ENCODE measurements around the gene SLC41A1. TPM values are rescaled to one million over a fixed set of nuclear protein-coding genes. Genes with fewer than 3 reads are reported as not detected.

SLC41A1 gene
- total RNA-seq, 4 donors from 2014 or later = 15.7 to 20.9 (median 18.6) TPM

GRCh38 chr1:205783433-205783795 lies 29.6 kb downstream of the SLC41A1 start:
- Histone ChIP-seq H3K9me3 (no peaks in the 10 kb centered on the region), H3K4me1 (peaks cover 0 to 12% (median 0%) of the 10 kb centered on the region in 4 donors), H3K27ac (no peak overlapping the region), H3K27me3 (no peaks in the 10 kb centered on the region), H3K4me3 (no peak overlapping the region), H3K36me3 (no peaks in the 10 kb centered on the region)
- no peak for TF ChIP-seq CTCF (IDR thresholded peaks at IDR 0.05)
- no peak for TF ChIP-seq EP300 (IDR thresholded peaks at IDR 0.05)
- TF ChIP-seq POLR2A (IDR thresholded peaks at IDR 0.05) = no peak
- no peak for DNase-seq (ENCODE audit: low spot score in 2 of 2)

GRCh38 chr1:205782627-205783432 lies 30.2 kb downstream of the SLC41A1 start:
- peaks cover 0 to 12% (median 0%) of the 10 kb centered on the region in 4 donors for H3K4me1 ChIP-seq
- no peaks in the 10 kb centered on the region for H3K27me3 ChIP-seq
- 61 to 67% methylated on average over 4 of the region's 4 CpGs for WGBS, 2 donors
- TF ChIP-seq POLR2A (IDR thresholded peaks at IDR 0.05) (no peak), CTCF (IDR thresholded peaks at IDR 0.05) (no peak), EP300 (IDR thresholded peaks at IDR 0.05) (no peak)
- no peak for DNase-seq (ENCODE audit: low spot score in 2 of 2)
- H3K9me3 ChIP-seq = no peaks in the 10 kb centered on the region
- H3K36me3 ChIP-seq = no peaks in the 10 kb centered on the region
- H3K27ac ChIP-seq = no peak overlapping the region
- H3K4me3 ChIP-seq = no peak overlapping the region

DNA sequence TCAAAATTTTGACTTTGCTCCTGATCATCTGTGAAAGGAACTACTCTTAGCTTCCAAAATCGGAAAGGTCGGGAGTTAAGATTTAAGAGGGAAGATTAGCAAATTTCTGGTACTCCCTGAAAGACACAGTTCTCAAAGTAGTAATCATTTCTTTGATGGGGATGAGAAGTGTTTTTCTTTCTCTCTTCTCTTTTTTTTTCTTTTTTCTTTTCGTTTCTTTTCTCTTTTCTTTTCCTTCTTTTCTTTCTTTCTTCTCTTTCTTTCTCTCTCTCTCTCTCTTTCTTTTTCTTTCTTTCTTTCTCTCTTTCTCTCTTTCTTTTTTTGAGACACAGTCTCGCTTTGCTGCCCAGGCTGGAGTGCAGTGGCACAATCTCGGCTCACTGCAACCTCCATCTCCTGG lies 32.7 kb downstream of the SLC41A1 start:
- H3K27me3 ChIP-seq = no peaks in the 10 kb centered on the region
- H3K27ac ChIP-seq = no peak overlapping the region
- H3K4me3 ChIP-seq = no peak overlapping the region
- no peaks in the 10 kb centered on the region for H3K9me3 ChIP-seq
- WGBS, 2 donors = 81 to 91% methylated on average over 5 of the region's 5 CpGs
- no peak for DNase-seq (ENCODE audit: low spot score in 2 of 2)
- TF ChIP-seq POLR2A (IDR thresholded peaks at IDR 0.05) = no peak
- H3K4me1 ChIP-seq = peaks cover 0 to 21% (median 2%) of the 10 kb centered on the region in 4 donors
- H3K36me3 ChIP-seq = no peaks in the 10 kb centered on the region

GRCh38 chr1:205777994-205778393 lies 35.0 kb downstream of the SLC41A1 start:
- TF ChIP-seq CTCF (IDR thresholded peaks at IDR 0.05) = no peak
- DNase-seq (ENCODE audit: low spot score in 2 of 2) = no peak
- Histone ChIP-seq H3K27me3 (no peaks in the 10 kb centered on the region), H3K36me3 (no peaks in the 10 kb centered on the region), H3K9me3 (no peaks in the 10 kb centered on the region), H3K27ac (no peak overlapping the region), H3K4me3 (no peak overlapping the region), H3K4me1 (peaks cover 0 to 20% (median 10%) of the 10 kb centered on the region in 4 donors)
- 78 to 86% methylated on average over 2 of the region's 2 CpGs for WGBS, 2 donors

DNA sequence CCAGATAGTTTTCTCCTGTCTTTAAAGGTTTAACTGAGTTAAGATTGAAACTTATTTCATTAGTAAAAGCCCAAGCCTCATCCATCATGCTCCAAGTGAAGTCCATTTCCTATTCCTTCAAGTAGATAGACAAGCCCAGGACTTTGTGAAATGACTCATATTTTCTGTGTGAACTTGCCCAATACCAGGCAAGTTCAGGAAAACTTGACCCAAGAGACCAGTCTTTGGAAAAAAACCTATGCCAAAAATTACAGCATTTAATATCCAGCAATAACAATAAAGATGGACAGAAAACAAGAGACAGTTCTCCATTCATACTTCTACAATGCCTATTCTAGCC lies 37.3 kb downstream of the SLC41A1 start:
- Histone ChIP-seq H3K27ac (peak overlapping the region; percentile 28 to 82 (median 78)), H3K4me3 (peak overlapping the region in 3 of 4 donors; percentile 53 to 73 (median 66))

GRCh38 chr1:205775015-205775716 lies 37.8 kb downstream of the SLC41A1 start, which contains the start of gene RAB29:
Gene RAB29, minus strand, starts transcription at chr1:205775482. Its CDS starts 526 bp downstream, at chr1:205774956.
- Histone ChIP-seq H3K9me3 (no peaks in the 10 kb centered on the region), H3K27ac (peak within 1 kb of the TSS; percentile 28 to 82 (median 78)), H3K36me3 (peaks cover 0 to 10% (median 0%) of the 10 kb centered on the region in 3 donors), H3K27me3 (no peaks in the 10 kb centered on the region), H3K4me3 (peak within 1 kb of the TSS; percentile 53 to 86 (median 70)), H3K4me1 (peaks cover 0 to 20% (median 10%) of the 10 kb centered on the region in 4 donors)
- 1% methylated on average over 36 to 40 of the region's 40 CpGs for WGBS, 2 donors
- DNase-seq (ENCODE audit: low spot score in 2 of 2) = peak; percentile 60 to 86
- TF ChIP-seq EP300 (IDR thresholded peaks at IDR 0.05) (peak; percentile 20 to 78), CTCF (IDR thresholded peaks at IDR 0.05) (no peak), POLR2A (IDR thresholded peaks at IDR 0.05) (peak in 1 of 2 donors; percentile 32)

More for the DNA sequence above, 37.3 kb downstream of the SLC41A1 start:
- Histone ChIP-seq H3K36me3 (peaks cover 0 to 6% (median 0%) of the 10 kb centered on the region in 3 donors), H3K4me1 (peaks cover 0 to 20% (median 10%) of the 10 kb centered on the region in 4 donors), H3K9me3 (no peaks in the 10 kb centered on the region), H3K27me3 (no peaks in the 10 kb centered on the region)
- peak in 1 of 2 donors; percentile 61 for DNase-seq (ENCODE audit: low spot score in 2 of 2)
- TF ChIP-seq POLR2A (IDR thresholded peaks at IDR 0.05) (no peak), EP300 (IDR thresholded peaks at IDR 0.05) (peak; percentile 8 to 65)

Data from tibial nerve (tissue), 4 donors.